Spleen (tissue), 11 donors: ENCODE results near the gene DNAJC8. TPM values are rescaled to one million over a fixed set of nuclear protein-coding genes. Genes with fewer than 3 reads are reported as not detected.

Source experiments
- DNase-seq: peaks from one replicate; pipeline ENCODE4 v3.0.0-alpha.2; 2020
- H3K27ac ChIP-seq, 8 donors: fragments of 200-600 bp; sonication (generic) in 7 of 8; 1 replicate in 4 of 8; 2 replicates in 4 of 8; pipeline versions ENCODE4 v1.5.0 to v1.8.0; 2016 to 2021; ENCODE audit warnings: inconsistent platforms in 4 of 8, mild to moderate bottlenecking in 4 of 8, moderate library complexity in 1 of 8
- H3K27me3 ChIP-seq, 7 donors: fragments of 200-600 bp; sonication (generic) in 6 of 7; replicated peaks in 1 of 7; 1 replicate in 4 of 7; 2 replicates in 3 of 7; pipeline versions ENCODE4 v1.5.0 to v1.8.0; 2016 to 2021; ENCODE audit warnings: inconsistent platforms in 3 of 7, mild to moderate bottlenecking in 1 of 7
- H3K36me3 ChIP-seq, 6 donors: fragments of 200-600 bp; sonication (generic) in 5 of 6; 1 replicate in 4 of 6; 2 replicates in 2 of 6; pipeline versions ENCODE4 v1.5.0 to v1.8.0; 2016 to 2021; ENCODE audit warnings: inconsistent platforms in 2 of 6
- H3K4me1 ChIP-seq, 6 donors: fragments of 200-600 bp; sonication (generic) in 5 of 6; 1 replicate in 3 of 6; 2 replicates in 3 of 6; pipeline versions ENCODE4 v1.5.0 to v1.8.0; 2016 to 2021; ENCODE audit warnings: inconsistent platforms in 3 of 6
- H3K4me3 ChIP-seq, 8 donors: fragments of 200-600 bp; sonication (generic) in 7 of 8; 1 replicate in 4 of 8; 2 replicates in 4 of 8; pipeline versions ENCODE4 v1.5.0 to v1.8.0; 2016 to 2021; ENCODE audit warnings: inconsistent platforms in 4 of 8, mild to moderate bottlenecking in 4 of 8, moderate library complexity in 2 of 8
- H3K9me3 ChIP-seq, 8 donors: fragments of 200-600 bp; sonication (generic) in 7 of 8; 1 replicate in 4 of 8; 2 replicates in 4 of 8; pipeline versions ENCODE4 v1.5.0 to v1.8.0; 2016 to 2021; ENCODE audit warnings: inconsistent platforms in 4 of 8
- POLR2A ChIP-seq, 3 donors: fragments of 450-650 bp; IDR thresholded peaks; one replicate each; pipeline ENCODE4 v1.5.1; 2017; ENCODE audit warnings: antibody characterized with exemption in 3 of 3, mild to moderate bottlenecking in 1 of 3
- POLR2AphosphoS5 ChIP-seq, 3 donors: sonication (generic); formaldehyde crosslinking; IDR thresholded peaks; one replicate each; pipeline ENCODE4 v1.5.1; 2017; ENCODE audit warnings: antibody characterized with exemption in 3 of 3
- WGBS, 5 donors: extraction: QIAGEN DNeasy Blood & Tissue Kit in 3 of 5; methylation state at CpG; one replicate each; pipeline versions ENCODE4 v1.1.5 to v1.1.7; 2013 to 2018; 5-methylcytosine and 5-hydroxymethylcytosine counted together
- intact Hi-C: fragments of 100-400 bp; cut with DNase I; formaldehyde crosslinking; loops from one replicate; pipeline ENCODE4 v1.15.0; 2023; ENCODE audit warnings: low total_unique reads
- polyA plus RNA-seq, 3 donors: library from polyadenylated mRNA; stranded (reverse); fragments of 200-250 nt; gene quantifications; one replicate each; pipeline ENCODE4 v1.2.1, GENCODE V29; 2013
- total RNA-seq, 7 donors: library from RNA; depleted of rRNA in 3 of 7; stranded (reverse); fragments of >200 nt in 3 of 7; fragmentation: NEBNext Ultra II Directional in 4 of 7; extraction: Animal tissue kit (Norgen Biotek cat#: 25700) in 4 of 7; gene quantifications; one replicate each; pipeline versions ENCODE4 v1.1.0 to v1.2.1, GENCODE V29; 2016 to 2021
- TF ChIP-seq, protein P1 (sequence below), 11 experiments: fragments of 200-600 bp in 7 of 11; fragments of 450-650 bp in 4 of 11; sonication (generic) in 4 of 11; IDR thresholded peaks in 8 of 11; conservative IDR thresholded peaks in 3 of 11; 1 replicate in 7 of 11; 2 replicates in 4 of 11; pipeline versions ENCODE4 v1.4.0 to v1.8.0; 2016 to 2021; ENCODE audit warnings: antibody characterized with exemption in 11 of 11, inconsistent platforms in 4 of 11, mild to moderate bottlenecking in 1 of 11
- donor health status: healthy with polysubstance abuse.
- donor health status: DM: no; HTN: no; CAD: no; lungs with moderate emphysema.
- donor health status: DM: no; HTN: no; CAD: no.
- donor health status: Bipolar disorder and iron deficiency.
- donor health status: healthy.
- donor health status: DM: no; HTN: no; CAD: no.
- donor health status: DM: yes; HTN: yes; CAD: no.

DNAJC8 gene
- total and polyA plus RNA-seq, 10 donors: 52.0 to 95.9 (median 62.3) TPM

DNA sequence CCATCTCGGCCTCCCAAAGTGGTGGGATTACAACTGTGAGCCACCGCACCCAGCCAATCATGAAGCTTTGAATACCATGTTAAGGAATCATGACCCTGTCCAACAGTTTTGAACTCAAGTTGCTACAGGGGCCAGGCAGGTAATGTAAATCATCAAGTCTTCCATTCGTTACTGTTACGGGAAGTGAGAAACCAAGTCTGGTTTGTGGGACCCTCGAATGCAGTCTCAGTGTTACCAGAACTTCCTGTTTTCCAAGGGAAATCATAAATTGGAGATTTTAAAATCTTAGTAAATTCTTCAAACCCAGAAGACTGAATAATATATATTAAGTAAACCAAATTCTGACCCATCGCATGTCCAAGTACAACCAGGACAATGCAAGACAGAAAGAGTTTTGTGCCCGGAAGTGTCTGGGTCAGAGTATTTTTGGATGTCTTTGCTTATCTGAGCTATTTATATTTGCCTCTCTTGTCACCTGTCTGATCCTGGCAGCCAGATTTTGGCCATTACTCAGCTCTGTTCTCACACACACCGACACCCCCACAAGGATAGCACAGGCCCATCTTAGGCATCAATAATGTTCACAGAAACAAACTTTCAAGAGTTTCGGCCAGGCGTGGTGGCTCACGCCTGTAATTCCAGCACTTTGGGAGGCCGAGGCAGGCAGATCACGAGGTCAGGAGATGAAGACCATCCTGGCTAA is 11.9 kb upstream of the DNAJC8 start:
- Histone ChIP-seq H3K4me1 (peaks cover 54 to 92% (median 68%) of the 10 kb centered on the region in 6 donors), H3K27me3 (no peaks in the 10 kb centered on the region), H3K4me3 (peak overlapping the region in 1 of 8 donors; percentile 73), H3K27ac (peak overlapping the region; percentile 65 to 97 (median 92)), H3K9me3 (no peaks in the 10 kb centered on the region), H3K36me3 (peaks cover 0 to 17% (median 2%) of the 10 kb centered on the region in 6 donors)
- 61 to 70% (median 66%) methylated on average over 13 of the region's 13 CpGs for WGBS, 5 donors
- intact Hi-C loops: no loop called here
- TF ChIP-seq POLR2AphosphoS5 (IDR thresholded peaks at IDR 0.05) (no peak), POLR2A (IDR thresholded peaks at IDR 0.05) (no peak)
- TF ChIP-seq, protein P1, sequence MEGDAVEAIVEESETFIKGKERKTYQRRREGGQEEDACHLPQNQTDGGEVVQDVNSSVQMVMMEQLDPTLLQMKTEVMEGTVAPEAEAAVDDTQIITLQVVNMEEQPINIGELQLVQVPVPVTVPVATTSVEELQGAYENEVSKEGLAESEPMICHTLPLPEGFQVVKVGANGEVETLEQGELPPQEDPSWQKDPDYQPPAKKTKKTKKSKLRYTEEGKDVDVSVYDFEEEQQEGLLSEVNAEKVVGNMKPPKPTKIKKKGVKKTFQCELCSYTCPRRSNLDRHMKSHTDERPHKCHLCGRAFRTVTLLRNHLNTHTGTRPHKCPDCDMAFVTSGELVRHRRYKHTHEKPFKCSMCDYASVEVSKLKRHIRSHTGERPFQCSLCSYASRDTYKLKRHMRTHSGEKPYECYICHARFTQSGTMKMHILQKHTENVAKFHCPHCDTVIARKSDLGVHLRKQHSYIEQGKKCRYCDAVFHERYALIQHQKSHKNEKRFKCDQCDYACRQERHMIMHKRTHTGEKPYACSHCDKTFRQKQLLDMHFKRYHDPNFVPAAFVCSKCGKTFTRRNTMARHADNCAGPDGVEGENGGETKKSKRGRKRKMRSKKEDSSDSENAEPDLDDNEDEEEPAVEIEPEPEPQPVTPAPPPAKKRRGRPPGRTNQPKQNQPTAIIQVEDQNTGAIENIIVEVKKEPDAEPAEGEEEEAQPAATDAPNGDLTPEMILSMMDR (IDR thresholded peaks at IDR 0.05 in 8 of 11, conservative IDR thresholded peaks at IDR 0.05 in 3 of 11): no peak
- no peak for DNase-seq

DNA sequence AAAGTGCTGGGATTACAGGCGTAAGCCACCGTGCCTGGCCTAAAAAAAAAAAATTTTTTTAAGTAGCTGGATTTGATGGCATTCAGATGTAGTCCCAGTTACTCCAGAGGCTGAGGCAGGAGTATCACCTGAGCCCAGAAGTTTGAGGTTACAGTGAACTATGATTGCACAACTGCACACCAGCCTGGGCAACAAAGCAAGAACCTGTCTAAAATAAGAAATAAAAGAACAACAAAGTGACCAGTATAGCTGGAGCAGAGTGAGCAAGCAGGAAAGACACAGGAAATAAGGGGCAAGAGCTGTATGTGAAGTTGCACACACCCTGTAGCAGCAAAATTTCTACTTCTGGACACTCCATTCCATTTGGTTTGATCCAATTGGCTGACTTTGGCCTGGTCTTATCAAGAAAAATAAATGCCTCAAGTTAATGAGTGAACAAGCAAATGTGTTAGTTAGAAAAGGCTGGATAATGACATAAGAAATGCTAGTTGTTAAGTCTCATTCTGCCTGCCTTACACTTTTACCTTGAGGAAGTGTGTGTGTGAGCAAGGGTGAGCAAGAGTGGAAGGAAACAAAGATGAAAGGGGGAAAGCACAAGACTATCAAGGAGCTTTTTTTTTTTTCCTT is 11.0 kb upstream of the DNAJC8 start:
- WGBS, 5 donors: 62 to 82% (median 73%) methylated on average over 2 of the region's 2 CpGs
- peaks cover 45 to 86% (median 59%) of the 10 kb centered on the region in 6 donors for H3K4me1 ChIP-seq
- peak overlapping the region in 7 of 8 donors; percentile 65 to 97 (median 94) for H3K27ac ChIP-seq
- H3K9me3 ChIP-seq: no peaks in the 10 kb centered on the region
- intact Hi-C loops: no loop called here
- H3K27me3 ChIP-seq: no peaks in the 10 kb centered on the region
- DNase-seq: no peak
- no peak for TF ChIP-seq POLR2AphosphoS5 (IDR thresholded peaks at IDR 0.05)
- H3K36me3 ChIP-seq: peaks cover 0 to 23% (median 2%) of the 10 kb centered on the region in 6 donors
- H3K4me3 ChIP-seq: no peak overlapping the region

DNA sequence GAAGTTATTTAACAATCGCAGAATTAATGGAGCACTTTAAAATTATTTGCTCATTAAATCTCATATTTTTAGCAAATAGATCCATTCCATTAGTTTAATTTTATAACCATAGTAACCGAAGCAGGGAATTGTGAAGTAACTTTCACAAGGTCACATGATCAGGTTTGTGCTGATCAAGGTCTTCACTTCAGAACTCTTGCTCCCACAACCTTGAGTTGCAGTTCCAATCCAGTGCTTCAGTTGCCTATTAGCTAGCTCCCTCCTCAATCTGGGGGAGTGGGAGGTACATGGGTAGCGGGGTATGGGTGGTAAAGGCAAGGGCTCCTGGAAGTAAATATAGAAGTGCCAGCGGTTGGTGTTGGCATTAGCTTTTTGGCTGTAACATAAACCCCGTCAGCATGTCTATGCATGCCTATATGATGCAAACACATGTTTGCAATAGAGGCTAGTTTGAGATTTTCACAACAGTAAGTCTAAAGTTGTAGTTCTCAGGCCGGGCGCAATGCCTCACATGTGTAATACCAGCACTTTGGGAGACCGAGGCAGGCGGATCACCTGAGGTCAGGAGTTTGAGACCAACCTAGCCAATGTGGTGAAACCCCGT is 8.9 kb upstream of the DNAJC8 start:
- intact Hi-C loops: no loop called here
- no peak overlapping the region for H3K27ac ChIP-seq
- no peaks in the 10 kb centered on the region for H3K9me3 ChIP-seq
- peaks cover 38 to 89% (median 55%) of the 10 kb centered on the region in 6 donors for H3K4me1 ChIP-seq
- TF ChIP-seq, protein P1 (IDR thresholded peaks at IDR 0.05 in 8 of 11, conservative IDR thresholded peaks at IDR 0.05 in 3 of 11): no peak
- no peak for TF ChIP-seq POLR2AphosphoS5 (IDR thresholded peaks at IDR 0.05)
- no peak for TF ChIP-seq POLR2A (IDR thresholded peaks at IDR 0.05)
- no peak overlapping the region for H3K4me3 ChIP-seq
- DNase-seq: no peak
- no peaks in the 10 kb centered on the region for H3K27me3 ChIP-seq
- WGBS, 5 donors: 84 to 93% (median 88%) methylated on average over 10 of the region's 10 CpGs
- peaks cover 0 to 34% (median 4%) of the 10 kb centered on the region in 6 donors for H3K36me3 ChIP-seq

DNA sequence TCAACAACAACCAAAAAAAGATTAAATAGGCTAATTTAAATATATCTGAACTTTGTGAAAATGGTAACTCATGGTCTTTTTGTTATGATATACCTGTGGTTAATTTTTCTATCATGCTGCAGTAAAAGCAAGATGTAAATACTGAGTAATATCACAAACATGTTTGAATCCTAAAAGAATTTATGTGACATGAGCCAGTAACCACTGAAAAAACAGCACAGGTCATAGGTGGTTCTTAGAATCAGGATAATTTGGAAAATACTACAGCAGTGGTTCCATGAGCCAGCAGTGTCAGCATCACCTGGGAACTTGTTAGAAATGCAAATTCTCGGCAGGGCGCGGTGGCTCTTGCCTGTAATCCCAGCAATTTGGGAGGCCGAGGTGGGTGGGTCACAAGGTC is 7.2 kb upstream of the DNAJC8 start:
- no peak overlapping the region for H3K27ac ChIP-seq
- intact Hi-C loops: no loop called here
- 84 to 96% (median 95%) methylated on average over 4 of the region's 4 CpGs for WGBS, 5 donors
- H3K4me1 ChIP-seq: peaks cover 32 to 87% (median 49%) of the 10 kb centered on the region in 6 donors
- H3K9me3 ChIP-seq: no peaks in the 10 kb centered on the region
- no peak overlapping the region for H3K4me3 ChIP-seq
- no peaks in the 10 kb centered on the region for H3K27me3 ChIP-seq
- TF ChIP-seq, protein P1 (IDR thresholded peaks at IDR 0.05 in 8 of 11, conservative IDR thresholded peaks at IDR 0.05 in 3 of 11): no peak
- no peak for TF ChIP-seq POLR2AphosphoS5 (IDR thresholded peaks at IDR 0.05)
- no peak for TF ChIP-seq POLR2A (IDR thresholded peaks at IDR 0.05)
- no peak for DNase-seq
- peaks cover 0 to 34% (median 4%) of the 10 kb centered on the region in 6 donors for H3K36me3 ChIP-seq
